NB4 (cell line): ENCODE measurements around the gene OR4K17.
A peak's percentile ranks its signal among the peaks of the same experiment; 100 is the strongest.
"Not testable (repeated sequence)": the region's sequence is repeated elsewhere in the genome, so short reads cannot be mapped to it uniquely, and the experiment has no call there.

Experiments
- DNase-seq: peaks from one replicate; pipeline ENCODE4 v3.0.0; 2010; ENCODE audit warnings: low read depth
- H3K4me3 ChIP-seq: one replicate; pipeline ENCODE4 v1.5.1; 2011; ENCODE audit warnings: mild to moderate bottlenecking, low read depth, low read length, moderate library complexity
- CTCF ChIP-seq: IDR thresholded peaks from one replicate; pipeline ENCODE4 v1.5.1; 2012; ENCODE audit warnings: low read depth, low read length
- MAX ChIP-seq: IDR thresholded peaks from 2 replicates; pipeline ENCODE4 v1.6.1; 2011; ENCODE audit warnings: low read depth, low read length
- MYC ChIP-seq: IDR thresholded peaks from 2 replicates; pipeline ENCODE4 v1.6.1; 2011; ENCODE audit warnings: low read depth, low read length
- POLR2A ChIP-seq: IDR thresholded peaks from 2 replicates; pipeline ENCODE4 v1.6.1; 2011; ENCODE audit warnings: mild to moderate bottlenecking; ENCODE audit not compliant: insufficient read length; ENCODE audit errors: extremely low read depth

The OR4K17 gene, protein sequence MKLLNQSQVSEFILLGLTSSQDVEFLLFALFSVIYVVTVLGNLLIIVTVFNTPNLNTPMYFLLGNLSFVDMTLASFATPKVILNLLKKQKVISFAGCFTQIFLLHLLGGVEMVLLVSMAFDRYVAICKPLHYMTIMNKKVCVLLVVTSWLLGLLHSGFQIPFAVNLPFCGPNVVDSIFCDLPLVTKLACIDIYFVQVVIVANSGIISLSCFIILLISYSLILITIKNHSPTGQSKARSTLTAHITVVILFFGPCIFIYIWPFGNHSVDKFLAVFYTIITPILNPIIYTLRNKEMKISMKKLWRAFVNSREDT

DNA sequence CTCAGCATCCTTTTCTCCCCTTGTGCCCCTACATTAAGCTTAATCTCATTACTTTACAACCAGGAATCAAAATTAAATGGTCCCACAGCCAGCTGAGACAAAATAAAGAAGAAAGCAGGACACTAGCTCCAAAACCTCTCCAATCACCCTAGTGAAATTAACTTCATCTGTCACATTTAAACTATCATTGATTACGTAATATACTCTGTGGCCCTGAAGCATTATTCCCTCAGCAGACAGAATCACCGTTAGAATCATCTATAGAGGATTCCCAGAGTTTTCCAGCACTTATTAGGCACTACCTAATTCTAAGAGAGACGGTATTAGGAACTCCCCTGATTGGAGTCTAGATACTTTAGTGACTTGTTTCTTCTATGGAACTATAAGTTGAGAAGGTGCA, at the start of gene OR4K17:
TSS of gene OR4K17 (plus strand) at position 302 of the 400 bp plus-strand sequence. CDS start 6,761 bp downstream, outside the sequence.
- TF ChIP-seq MYC (no peak), POLR2A (no peak), MAX (no peak), CTCF (no peak)
- H3K4me3 ChIP-seq, result no peak within 1 kb of the TSS
- DNase-seq, result no peak

DNA sequence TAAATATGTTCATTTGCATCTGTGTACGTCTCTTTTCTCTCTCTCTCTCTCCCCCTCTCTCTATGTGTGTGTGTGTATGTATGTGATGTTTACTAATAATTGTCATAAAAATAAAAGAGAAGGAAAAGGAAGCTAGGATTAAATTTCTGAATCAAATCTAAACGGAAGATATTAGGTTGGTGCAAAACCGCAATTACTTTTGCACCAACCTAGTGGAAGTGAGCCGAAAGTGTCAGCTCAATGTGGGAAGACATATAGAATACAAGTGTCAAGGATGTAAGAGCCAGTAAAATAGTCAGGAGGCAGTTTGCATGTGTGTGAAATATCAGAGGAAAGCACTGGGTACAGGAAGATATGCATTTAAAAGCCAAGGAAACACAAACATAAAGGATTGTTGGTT, 18.5 kb upstream of the OR4K17 start:
- TF ChIP-seq MAX, result no peak
- TF ChIP-seq POLR2A, result no peak
- TF ChIP-seq MYC, result no peak
- TF ChIP-seq CTCF, result no peak
- H3K4me3 ChIP-seq, result no peak overlapping the region
- DNase-seq, result no peak

- H3K4me3 ChIP-seq, result no peak overlapping the region
- peak; percentile 27 for DNase-seq
- TF ChIP-seq MYC (no peak), MAX (no peak), CTCF (no peak), POLR2A (no peak)
Observed at GRCh38 chr14:20093442-20093841, 17.1 kb upstream of the OR4K17 start.

- DNase-seq, H3K4me3 ChIP-seq: not testable (repeated sequence)
Observed at GRCh38 chr14:20098926-20099770, 11.4 kb upstream of the OR4K17 start.

DNA sequence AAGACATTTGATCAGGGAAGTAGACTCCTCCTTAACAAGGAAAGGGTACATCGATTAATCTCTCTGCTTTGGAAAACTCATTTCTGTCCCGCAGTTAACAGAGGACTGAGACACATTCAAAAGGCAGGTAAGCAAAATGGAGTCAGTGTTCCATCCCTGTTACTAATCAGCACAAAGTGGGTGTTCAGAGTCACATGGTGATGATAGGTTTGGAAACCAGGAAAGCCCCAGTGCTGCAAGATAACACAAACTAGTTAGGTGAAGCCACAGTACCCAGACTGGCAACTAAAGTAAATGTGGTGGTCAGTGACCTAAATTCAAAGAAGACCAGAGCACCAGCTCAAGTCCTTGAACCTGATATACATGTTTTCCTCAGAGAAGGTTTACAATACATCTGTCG, 1.8 kb downstream of the OR4K17 start:
- DNase-seq, result no peak
- TF ChIP-seq MYC, result no peak
- TF ChIP-seq MAX, result no peak
- TF ChIP-seq CTCF, result no peak
- H3K4me3 ChIP-seq, result no peak overlapping the region

- TF ChIP-seq MAX (no peak), CTCF (no peak)
- DNase-seq, result no peak
- H3K4me3 ChIP-seq, result no peak overlapping the region
Observed at GRCh38 chr14:20116748-20117147, 6.2 kb downstream of the OR4K17 start.
